GM21367 (cell line): ENCODE data around the gene GTF2A1.

Experiments used
- ATAC-seq: cut with Tn5 transposase; IDR thresholded peaks from one replicate; pipeline ENCODE4 v1.9.1; 2021; ENCODE audit not compliant: unreplicated experiment

GTF2A1 gene

GRCh38 chr14:81179631-81180030 lies 41.1 kb downstream of the GTF2A1 start:
- ATAC-seq, result no peak

GRCh38 chr14:81178063-81178462 lies 42.7 kb downstream of the GTF2A1 start:
- peak; percentile 65 for ATAC-seq

GRCh38 chr14:81177225-81177624 lies 43.5 kb downstream of the GTF2A1 start:
- no peak for ATAC-seq

GRCh38 chr14:81176241-81176640 lies 44.5 kb downstream of the GTF2A1 start:
- ATAC-seq, result no peak

GRCh38 chr14:81172881-81173280 lies 47.9 kb downstream of the GTF2A1 start:
- peak; percentile 14 for ATAC-seq

GRCh38 chr14:81172353-81172752 lies 48.4 kb downstream of the GTF2A1 start:
- peak; percentile 20 for ATAC-seq

GRCh38 chr14:81170829-81171195 lies 49.9 kb downstream of the GTF2A1 start:
- ATAC-seq, result peak; percentile 0

- ATAC-seq, result peak; percentile 92
Observed at GRCh38 chr14:81170104-81170828, 50.5 kb downstream of the GTF2A1 start.

GRCh38 chr14:81169711-81170103 lies 51.1 kb downstream of the GTF2A1 start:
- peak; percentile 19 for ATAC-seq

- ATAC-seq, result no peak
Observed at GRCh38 chr14:81169267-81169666, 51.5 kb downstream of the GTF2A1 start.

GRCh38 chr14:81166121-81166520 lies 54.6 kb downstream of the GTF2A1 start:
- no peak for ATAC-seq

- no peak for ATAC-seq
Observed at GRCh38 chr14:81165188-81165587, 55.6 kb downstream of the GTF2A1 start.

GRCh38 chr14:81164167-81164774 lies 56.5 kb downstream of the GTF2A1 start:
- peak; percentile 96 for ATAC-seq

GRCh38 chr14:81162941-81163340 lies 57.8 kb downstream of the GTF2A1 start:
- ATAC-seq, result no peak

GRCh38 chr14:81161749-81162148 lies 59.0 kb downstream of the GTF2A1 start:
- ATAC-seq, result no peak

- ATAC-seq, result no peak
Observed at GRCh38 chr14:81161088-81161487, 59.7 kb downstream of the GTF2A1 start.

- ATAC-seq, result no peak
Observed at GRCh38 chr14:81157431-81157830, 63.3 kb downstream of the GTF2A1 start.

- peak; percentile 57 for ATAC-seq
Observed at GRCh38 chr14:81153187-81153586, 67.6 kb downstream of the GTF2A1 start.

GRCh38 chr14:81148635-81149034 lies 72.1 kb downstream of the GTF2A1 start:
- no peak for ATAC-seq

- ATAC-seq, result peak; percentile 66
Observed at GRCh38 chr14:81147140-81147897, 73.4 kb downstream of the GTF2A1 start.

GRCh38 chr14:81144824-81145603 lies 75.7 kb downstream of the GTF2A1 start:
- ATAC-seq, result no peak
